ENCODE data around the gene SCN3A.

SCN3A gene

DNA sequence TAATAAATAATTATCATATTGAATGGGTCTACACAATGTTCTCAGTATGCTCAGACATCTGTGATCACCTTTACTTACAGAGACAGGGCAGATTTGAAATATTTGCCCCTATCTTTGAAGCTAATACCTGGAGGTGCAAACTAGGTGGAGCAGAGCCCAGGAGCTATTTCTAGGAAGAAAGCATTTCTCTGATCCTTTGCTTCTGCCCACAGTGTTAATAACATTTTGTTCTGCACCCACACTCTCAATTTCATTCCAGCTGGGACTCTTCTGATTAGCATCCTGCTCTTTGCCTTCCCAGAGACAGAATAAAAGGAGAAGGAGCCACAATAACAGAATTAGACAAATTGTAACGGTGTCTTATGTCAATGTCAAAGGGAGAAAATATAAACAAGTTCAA lies 23.7 kb upstream of the SCN3A start:
- Histone ChIP-seq H3K4me3 (ENCODE audit: low read length) (no peak overlapping the region), H3K9me3 (replicated peaks; ENCODE audit: insufficient read depth, low read length) (no peaks in the 10 kb centered on the region), H3F3A (ENCODE audit: insufficient read depth, low read length) (no peaks in the 10 kb centered on the region), H3K4me1 (ENCODE audit: low read length) (no peaks in the 10 kb centered on the region), H3K9ac (ENCODE audit: low read length) (no peak overlapping the region), H4K20me1 (ENCODE audit: insufficient read depth, low read length) (no peaks in the 10 kb centered on the region), H3K79me2 (ENCODE audit: low read length) (no peaks in the 10 kb centered on the region), H3K36me3 (replicated peaks; ENCODE audit: insufficient read depth, low read length) (no peaks in the 10 kb centered on the region), H3K27ac (ENCODE audit: low read length) (no peak overlapping the region), H3K9me2 (replicated peaks; ENCODE audit: insufficient read depth, low read length) (no peaks in the 10 kb centered on the region), H3K4me2 (ENCODE audit: low read depth, low read length) (no peak overlapping the region), H2AFZ (ENCODE audit: low read length) (no peak overlapping the region), H3K27me3 (replicated peaks; ENCODE audit: insufficient read depth, low read length) (no peaks in the 10 kb centered on the region)
- TF ChIP-seq EZH2 (optimal IDR thresholded peaks at IDR 0.05; ENCODE audit: low read depth, low read length), result no peak
- TF ChIP-seq, protein P1, sequence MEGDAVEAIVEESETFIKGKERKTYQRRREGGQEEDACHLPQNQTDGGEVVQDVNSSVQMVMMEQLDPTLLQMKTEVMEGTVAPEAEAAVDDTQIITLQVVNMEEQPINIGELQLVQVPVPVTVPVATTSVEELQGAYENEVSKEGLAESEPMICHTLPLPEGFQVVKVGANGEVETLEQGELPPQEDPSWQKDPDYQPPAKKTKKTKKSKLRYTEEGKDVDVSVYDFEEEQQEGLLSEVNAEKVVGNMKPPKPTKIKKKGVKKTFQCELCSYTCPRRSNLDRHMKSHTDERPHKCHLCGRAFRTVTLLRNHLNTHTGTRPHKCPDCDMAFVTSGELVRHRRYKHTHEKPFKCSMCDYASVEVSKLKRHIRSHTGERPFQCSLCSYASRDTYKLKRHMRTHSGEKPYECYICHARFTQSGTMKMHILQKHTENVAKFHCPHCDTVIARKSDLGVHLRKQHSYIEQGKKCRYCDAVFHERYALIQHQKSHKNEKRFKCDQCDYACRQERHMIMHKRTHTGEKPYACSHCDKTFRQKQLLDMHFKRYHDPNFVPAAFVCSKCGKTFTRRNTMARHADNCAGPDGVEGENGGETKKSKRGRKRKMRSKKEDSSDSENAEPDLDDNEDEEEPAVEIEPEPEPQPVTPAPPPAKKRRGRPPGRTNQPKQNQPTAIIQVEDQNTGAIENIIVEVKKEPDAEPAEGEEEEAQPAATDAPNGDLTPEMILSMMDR (IDR thresholded peaks at IDR 0.05; ENCODE audit: low read length), result no peak
- no peak for TF ChIP-seq EZH2phosphoT487 (IDR thresholded peaks at IDR 0.05; ENCODE audit: low read length)
- no peak for DNase-seq

DNA sequence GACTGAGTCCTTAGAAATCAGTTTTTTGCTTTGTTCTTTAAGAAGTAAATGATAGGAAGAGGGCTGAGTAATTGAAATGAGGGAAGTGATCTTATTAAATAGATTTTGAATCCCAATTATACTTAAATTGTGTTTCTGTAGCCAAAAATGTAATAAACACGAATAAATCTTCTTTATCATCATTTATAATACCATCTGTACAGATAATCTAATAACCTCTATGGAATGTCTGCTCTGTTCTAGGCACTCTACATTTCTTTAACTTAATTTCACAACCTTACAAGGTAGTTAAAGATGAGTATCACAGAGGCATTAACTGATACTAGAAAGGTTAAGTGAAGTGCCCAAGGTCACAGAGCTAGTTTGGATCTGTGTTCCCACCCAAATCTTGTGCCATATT lies 21.1 kb upstream of the SCN3A start:
- Histone ChIP-seq H3K79me2 (ENCODE audit: low read length) (no peaks in the 10 kb centered on the region), H3K9ac (ENCODE audit: low read length) (no peak overlapping the region), H3K27me3 (replicated peaks; ENCODE audit: insufficient read depth, low read length) (no peaks in the 10 kb centered on the region), H3K9me2 (replicated peaks; ENCODE audit: insufficient read depth, low read length) (no peaks in the 10 kb centered on the region), H3K9me3 (replicated peaks; ENCODE audit: insufficient read depth, low read length) (no peaks in the 10 kb centered on the region), H3K4me1 (ENCODE audit: low read length) (no peaks in the 10 kb centered on the region), H3K36me3 (replicated peaks; ENCODE audit: insufficient read depth, low read length) (no peaks in the 10 kb centered on the region), H4K20me1 (ENCODE audit: insufficient read depth, low read length) (no peaks in the 10 kb centered on the region), H3K27ac (ENCODE audit: low read length) (no peak overlapping the region), H3K4me3 (ENCODE audit: low read length) (no peak overlapping the region), H3F3A (ENCODE audit: insufficient read depth, low read length) (no peaks in the 10 kb centered on the region), H3K4me2 (ENCODE audit: low read depth, low read length) (no peak overlapping the region), H2AFZ (ENCODE audit: low read length) (no peak overlapping the region)
- TF ChIP-seq EZH2phosphoT487 (IDR thresholded peaks at IDR 0.05; ENCODE audit: low read length) (no peak), EZH2 (optimal IDR thresholded peaks at IDR 0.05; ENCODE audit: low read depth, low read length) (no peak)
- TF ChIP-seq, protein P1 (IDR thresholded peaks at IDR 0.05; ENCODE audit: low read length), result no peak
- no peak for DNase-seq

DNA sequence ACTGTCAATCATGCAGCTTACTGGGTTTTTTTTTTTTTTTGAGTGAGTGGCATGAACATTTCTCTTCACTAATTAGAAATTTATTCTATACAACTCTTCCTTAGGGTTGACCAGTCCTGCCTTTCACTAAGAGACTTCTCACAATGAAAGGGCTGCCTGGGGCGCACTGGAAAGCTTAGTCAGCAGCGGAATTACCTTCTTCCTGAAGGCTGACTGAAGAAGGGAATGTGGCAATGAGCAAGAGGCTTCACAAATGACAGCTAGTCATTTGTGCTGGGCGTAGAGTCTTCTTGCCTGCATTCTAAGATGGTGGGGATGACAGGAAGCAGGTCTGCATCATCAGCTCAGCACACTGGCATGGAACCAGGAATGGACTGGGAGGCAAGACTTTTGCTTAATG lies 15.6 kb upstream of the SCN3A start:
- no peak overlapping the region for H2AFZ ChIP-seq (ENCODE audit: low read length)
- TF ChIP-seq EZH2 (optimal IDR thresholded peaks at IDR 0.05; ENCODE audit: low read depth, low read length), result no peak
- no peak for DNase-seq

DNA sequence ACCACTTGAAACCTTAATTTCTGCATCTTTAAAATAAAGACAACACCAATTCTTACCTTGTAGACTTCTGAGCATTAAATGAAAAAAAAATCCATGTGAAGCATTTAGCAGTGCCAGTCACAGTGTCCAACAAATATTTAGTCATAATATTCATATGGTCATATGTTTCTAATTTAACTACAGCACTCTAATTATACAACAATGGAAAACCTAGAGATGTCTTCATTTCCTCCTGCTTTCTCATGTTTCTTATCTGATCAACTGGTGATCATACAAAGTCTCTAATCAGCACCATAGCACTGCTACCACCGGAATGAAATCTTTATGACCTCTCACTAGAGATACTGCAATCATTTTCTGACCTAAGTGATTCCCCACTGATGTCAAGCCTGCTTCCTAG lies 10.2 kb upstream of the SCN3A start:
- no peak for TF ChIP-seq EZH2phosphoT487 (IDR thresholded peaks at IDR 0.05; ENCODE audit: low read length)
- TF ChIP-seq, protein P1 (IDR thresholded peaks at IDR 0.05; ENCODE audit: low read length), result no peak
- no peak for TF ChIP-seq EZH2 (optimal IDR thresholded peaks at IDR 0.05; ENCODE audit: low read depth, low read length)
- H3K4me3 ChIP-seq (ENCODE audit: low read length), result no peak overlapping the region

More for the DNA sequence above, 15.6 kb upstream of the SCN3A start:
- Histone ChIP-seq H3K9me2 (replicated peaks; ENCODE audit: insufficient read depth, low read length) (no peaks in the 10 kb centered on the region), H3K9me3 (replicated peaks; ENCODE audit: insufficient read depth, low read length) (no peaks in the 10 kb centered on the region), H3K9ac (ENCODE audit: low read length) (no peak overlapping the region), H3F3A (ENCODE audit: insufficient read depth, low read length) (no peaks in the 10 kb centered on the region), H3K4me3 (ENCODE audit: low read length) (no peak overlapping the region), H3K36me3 (replicated peaks; ENCODE audit: insufficient read depth, low read length) (no peaks in the 10 kb centered on the region), H3K79me2 (ENCODE audit: low read length) (no peaks in the 10 kb centered on the region), H3K27ac (ENCODE audit: low read length) (no peak overlapping the region), H3K4me2 (ENCODE audit: low read depth, low read length) (no peak overlapping the region), H3K27me3 (replicated peaks; ENCODE audit: insufficient read depth, low read length) (no peaks in the 10 kb centered on the region), H4K20me1 (ENCODE audit: insufficient read depth, low read length) (no peaks in the 10 kb centered on the region), H3K4me1 (ENCODE audit: low read length) (no peaks in the 10 kb centered on the region)

More for the DNA sequence above, 10.2 kb upstream of the SCN3A start:
- Histone ChIP-seq H3K27me3 (replicated peaks; ENCODE audit: insufficient read depth, low read length) (no peaks in the 10 kb centered on the region), H3K36me3 (replicated peaks; ENCODE audit: insufficient read depth, low read length) (no peaks in the 10 kb centered on the region), H3K9me2 (replicated peaks; ENCODE audit: insufficient read depth, low read length) (no peaks in the 10 kb centered on the region), H3K27ac (ENCODE audit: low read length) (no peak overlapping the region), H3K4me2 (ENCODE audit: low read depth, low read length) (no peak overlapping the region), H3F3A (ENCODE audit: insufficient read depth, low read length) (no peaks in the 10 kb centered on the region), H3K9me3 (replicated peaks; ENCODE audit: insufficient read depth, low read length) (no peaks in the 10 kb centered on the region), H2AFZ (ENCODE audit: low read length) (no peak overlapping the region), H3K79me2 (ENCODE audit: low read length) (no peaks in the 10 kb centered on the region), H3K9ac (ENCODE audit: low read length) (no peak overlapping the region), H4K20me1 (ENCODE audit: insufficient read depth, low read length) (no peaks in the 10 kb centered on the region), H3K4me1 (ENCODE audit: low read length) (no peaks in the 10 kb centered on the region)
- DNase-seq, result no peak

Measured in MM.1S (cell line).